ENCODE data around the gene ATP10B.
"Not testable (repeated sequence)": the region's sequence is repeated elsewhere in the genome, so short reads cannot be mapped to it uniquely, and the experiment has no call there.

ATP10B gene

GRCh38 chr5:160852049-160852448 lies at the start of gene ATP10B:
Gene ATP10B (minus strand): TSS chr5:160852211. CDS start chr5:160688074, 164,137 bp downstream.
- Mint-ChIP-seq H3K27ac (no peak within 1 kb of the TSS), H3K36me3 (no peaks in the 10 kb centered on the region), H3K9me3 (no peaks in the 10 kb centered on the region), H3K27me3 (no peaks in the 10 kb centered on the region), H3K4me1 (no peaks in the 10 kb centered on the region), H3K4me3 (no peak within 1 kb of the TSS)
- no peak for DNase-seq
- CTCF ChIA-PET: no interaction called here

GRCh38 chr5:160901656-160902055 lies 49.6 kb upstream of the ATP10B start:
- H3K4me1 Mint-ChIP-seq: no peaks in the 10 kb centered on the region
- no peak overlapping the region for H3K27ac Mint-ChIP-seq
- no peak for DNase-seq
- no peaks in the 10 kb centered on the region for H3K36me3 Mint-ChIP-seq
- no peak overlapping the region for H3K4me3 Mint-ChIP-seq
- CTCF ChIA-PET: no interaction called here
- no peaks in the 10 kb centered on the region for H3K9me3 Mint-ChIP-seq
- no peaks in the 10 kb centered on the region for H3K27me3 Mint-ChIP-seq

- no peak for DNase-seq
- Mint-ChIP-seq H3K4me1 (no peaks in the 10 kb centered on the region), H3K27ac (no peak overlapping the region), H3K36me3 (no peaks in the 10 kb centered on the region), H3K9me3 (peaks cover 3% of the 10 kb centered on the region), H3K4me3 (no peak overlapping the region), H3K27me3 (no peaks in the 10 kb centered on the region)
- CTCF ChIA-PET: no interaction called here
Measured at GRCh38 chr5:160899735-160900134, 47.7 kb upstream of the ATP10B start.

- H3K27me3 Mint-ChIP-seq, H3K4me3 Mint-ChIP-seq, H3K4me1 Mint-ChIP-seq: not testable (repeated sequence)
Measured at GRCh38 chr5:160893180-160893964, 41.4 kb upstream of the ATP10B start.

GRCh38 chr5:160887780-160888179 lies 35.8 kb upstream of the ATP10B start:
- no peaks in the 10 kb centered on the region for H3K27me3 Mint-ChIP-seq
- H3K36me3 Mint-ChIP-seq: no peaks in the 10 kb centered on the region
- H3K4me1 Mint-ChIP-seq: no peaks in the 10 kb centered on the region
- no peaks in the 10 kb centered on the region for H3K9me3 Mint-ChIP-seq
- no peak overlapping the region for H3K4me3 Mint-ChIP-seq
- no peak overlapping the region for H3K27ac Mint-ChIP-seq
- no peak for DNase-seq
- CTCF ChIA-PET: no interaction called here

More at GRCh38 chr5:160893180-160893964, 41.4 kb upstream of the ATP10B start:
- DNase-seq, H3K9me3 Mint-ChIP-seq, H3K27ac Mint-ChIP-seq, H3K36me3 Mint-ChIP-seq, CTCF ChIA-PET: not testable (repeated sequence)

GRCh38 chr5:160873560-160874200 lies 21.7 kb upstream of the ATP10B start:
- CTCF ChIA-PET, H3K4me1 Mint-ChIP-seq, H3K27ac Mint-ChIP-seq, H3K9me3 Mint-ChIP-seq, DNase-seq, H3K27me3 Mint-ChIP-seq, H3K4me3 Mint-ChIP-seq, H3K36me3 Mint-ChIP-seq: not testable (repeated sequence)

- Mint-ChIP-seq H3K27ac (no peak overlapping the region), H3K4me3 (no peak overlapping the region), H3K4me1 (no peaks in the 10 kb centered on the region), H3K36me3 (no peaks in the 10 kb centered on the region), H3K27me3 (no peaks in the 10 kb centered on the region), H3K9me3 (peaks cover 6% of the 10 kb centered on the region)
- CTCF ChIA-PET: no interaction called here
- DNase-seq: no peak
Measured at GRCh38 chr5:160869989-160870521, 18.0 kb upstream of the ATP10B start.

GRCh38 chr5:160867976-160868375 lies 16.0 kb upstream of the ATP10B start:
- H3K36me3 Mint-ChIP-seq: no peaks in the 10 kb centered on the region
- H3K9me3 Mint-ChIP-seq: peaks cover 2% of the 10 kb centered on the region
- no peak for DNase-seq
- H3K4me3 Mint-ChIP-seq: no peak overlapping the region
- no peaks in the 10 kb centered on the region for H3K27me3 Mint-ChIP-seq
- CTCF ChIA-PET: no interaction called here
- H3K4me1 Mint-ChIP-seq: no peaks in the 10 kb centered on the region
- no peak overlapping the region for H3K27ac Mint-ChIP-seq

- Mint-ChIP-seq H3K4me1 (no peaks in the 10 kb centered on the region), H3K9me3 (no peaks in the 10 kb centered on the region), H3K27ac (no peak overlapping the region), H3K36me3 (no peaks in the 10 kb centered on the region), H3K27me3 (no peaks in the 10 kb centered on the region), H3K4me3 (no peak overlapping the region)
- CTCF ChIA-PET: no interaction called here
- DNase-seq: no peak
Measured at GRCh38 chr5:160851451-160851850, 560 bp downstream of the ATP10B start.

GRCh38 chr5:160850421-160850820 lies 1.6 kb downstream of the ATP10B start:
- no peaks in the 10 kb centered on the region for H3K36me3 Mint-ChIP-seq
- CTCF ChIA-PET: no interaction called here
- no peaks in the 10 kb centered on the region for H3K4me1 Mint-ChIP-seq
- H3K27ac Mint-ChIP-seq: no peak overlapping the region
- no peaks in the 10 kb centered on the region for H3K9me3 Mint-ChIP-seq
- H3K4me3 Mint-ChIP-seq: no peak overlapping the region
- H3K27me3 Mint-ChIP-seq: no peaks in the 10 kb centered on the region
- no peak for DNase-seq

GRCh38 chr5:160847526-160848085 lies 4.4 kb downstream of the ATP10B start:
- no peak for DNase-seq
- CTCF ChIA-PET: no interaction called here
- H3K27ac Mint-ChIP-seq: no peak overlapping the region
- no peak overlapping the region for H3K4me3 Mint-ChIP-seq
- H3K36me3 Mint-ChIP-seq: no peaks in the 10 kb centered on the region
- no peaks in the 10 kb centered on the region for H3K4me1 Mint-ChIP-seq
- no peaks in the 10 kb centered on the region for H3K9me3 Mint-ChIP-seq
- no peaks in the 10 kb centered on the region for H3K27me3 Mint-ChIP-seq

GRCh38 chr5:160846642-160847041 lies 5.4 kb downstream of the ATP10B start:
- no peaks in the 10 kb centered on the region for H3K36me3 Mint-ChIP-seq
- no peak overlapping the region for H3K4me3 Mint-ChIP-seq
- H3K4me1 Mint-ChIP-seq: no peaks in the 10 kb centered on the region
- no peaks in the 10 kb centered on the region for H3K9me3 Mint-ChIP-seq
- CTCF ChIA-PET: interaction anchor here (0.8 kb wide), 1 partner anchor 408 kb away, joined by 4 read pairs; no protein-coding TSS in a partner anchor
- no peak for DNase-seq
- no peak overlapping the region for H3K27ac Mint-ChIP-seq
- no peaks in the 10 kb centered on the region for H3K27me3 Mint-ChIP-seq

GRCh38 chr5:160844177-160844576 lies 7.8 kb downstream of the ATP10B start:
- no peak overlapping the region for H3K27ac Mint-ChIP-seq

GRCh38 chr5:160843240-160843639 lies 8.8 kb downstream of the ATP10B start:
- Mint-ChIP-seq H3K36me3 (no peaks in the 10 kb centered on the region), H3K27me3 (no peaks in the 10 kb centered on the region), H3K27ac (no peak overlapping the region), H3K4me3 (no peak overlapping the region), H3K4me1 (no peaks in the 10 kb centered on the region), H3K9me3 (no peaks in the 10 kb centered on the region)
- DNase-seq: no peak
- CTCF ChIA-PET: no interaction called here

More at GRCh38 chr5:160844177-160844576, 7.8 kb downstream of the ATP10B start:
- Mint-ChIP-seq H3K4me1 (no peaks in the 10 kb centered on the region), H3K9me3 (no peaks in the 10 kb centered on the region), H3K36me3 (no peaks in the 10 kb centered on the region), H3K4me3 (no peak overlapping the region), H3K27me3 (no peaks in the 10 kb centered on the region)
- DNase-seq: no peak
- CTCF ChIA-PET: no interaction called here
